HAP-1 (cell line): ENCODE measurements around the gene LBP.
A peak's percentile ranks its signal among the peaks of the same experiment; 100 is the strongest.
"Not testable (repeated sequence)": the region's sequence is repeated elsewhere in the genome, so short reads cannot be mapped to it uniquely, and the experiment has no call there.

Source experiments
- DNase-seq, 2 experiments: peaks; one replicate each; pipeline ENCODE4 v3.0.0-alpha.2; 2016 to 2020; ENCODE audit warnings: low spot score in 2 of 2
- H3K27me3 ChIP-seq: fragments of 250-450 bp; sonication (Bioruptor Pico); 2 replicates; pipeline ENCODE4 v1.5.1; 2020; ENCODE audit warnings: low read depth, mild to moderate bottlenecking, moderate library complexity
- H3K36me3 ChIP-seq: fragments of 250-450 bp; sonication (Bioruptor Pico); replicated peaks from 2 replicates; pipeline ENCODE4 v1.5.1; 2020; ENCODE audit warnings: mild to moderate bottlenecking
- H3K4me1 ChIP-seq: fragments of 250-450 bp; sonication (Bioruptor Pico); 2 replicates; pipeline ENCODE4 v1.5.1; 2020; ENCODE audit warnings: mild to moderate bottlenecking
- H3K4me3 ChIP-seq: fragments of 250-450 bp; sonication (Bioruptor Pico); 2 replicates; pipeline ENCODE4 v1.5.1; 2020; ENCODE audit warnings: mild to moderate bottlenecking, moderate library complexity
- H3K9me3 ChIP-seq: fragments of 250-450 bp; sonication (Bioruptor Pico); 2 replicates; pipeline ENCODE4 v1.5.1; 2020; ENCODE audit warnings: mild to moderate bottlenecking, moderate library complexity
- in situ Hi-C: fragments of 300-500 bp; cut with MboI; formaldehyde crosslinking; loops from 3 replicates; pipeline ENCODE4 v1.14.3; 2020; ENCODE audit warnings: low sequenced_read_pairs, inconsistent platforms, mixed read lengths

LBP gene

GRCh38 chr20:38373231-38373867 is 27.1 kb downstream of the LBP start:
- Histone ChIP-seq H3K36me3 (no peaks in the 10 kb centered on the region), H3K4me3 (no peak overlapping the region), H3K9me3 (no peaks in the 10 kb centered on the region), H3K4me1 (no peaks in the 10 kb centered on the region), H3K27me3 (peaks cover 7% of the 10 kb centered on the region)
- in situ Hi-C loops = no loop called here
- DNase-seq = no peak

- peaks cover 7% of the 10 kb centered on the region for H3K27me3 ChIP-seq
- H3K9me3 ChIP-seq = no peaks in the 10 kb centered on the region
- no peak overlapping the region for H3K4me3 ChIP-seq
- no peak for DNase-seq
- in situ Hi-C loops = no loop called here
- no peaks in the 10 kb centered on the region for H3K4me1 ChIP-seq
- H3K36me3 ChIP-seq = no peaks in the 10 kb centered on the region
These were observed 27.6 kb downstream of the LBP start for GRCh38 chr20:38373898-38374297.

- in situ Hi-C loops = no loop called here
- Histone ChIP-seq H3K27me3 (peaks cover 3% of the 10 kb centered on the region; the same call in 1 of the 2 replicates), H3K9me3 (no peaks in the 10 kb centered on the region), H3K4me3 (no peak overlapping the region), H3K36me3 (no peaks in the 10 kb centered on the region), H3K4me1 (no peaks in the 10 kb centered on the region)
- DNase-seq = no peak
These were observed 30.9 kb downstream of the LBP start for GRCh38 chr20:38377039-38377685.

GRCh38 chr20:38377838-38378237 is 31.6 kb downstream of the LBP start:
- H3K9me3 ChIP-seq, H3K27me3 ChIP-seq, in situ Hi-C loops, H3K4me3 ChIP-seq, H3K4me1 ChIP-seq, H3K36me3 ChIP-seq, DNase-seq: not testable (repeated sequence)

GRCh38 chr20:38383147-38383546 is 36.9 kb downstream of the LBP start:
- H3K9me3 ChIP-seq = peaks cover 4% of the 10 kb centered on the region; the same call in 1 of the 2 replicates
- H3K36me3 ChIP-seq = no peaks in the 10 kb centered on the region
- peak; percentile 48 to 50 for DNase-seq
- in situ Hi-C loops = no loop called here
- H3K4me1 ChIP-seq = 0 out of 2 replicates have a peak, but pooled peaks cover 2% of the 10 kb centered on the region
- H3K27me3 ChIP-seq = no peaks in the 10 kb centered on the region
- no peak overlapping the region for H3K4me3 ChIP-seq

- in situ Hi-C loops = no loop called here
These were observed 39.7 kb downstream of the LBP start for GRCh38 chr20:38386004-38386403.

GRCh38 chr20:38386851-38387250 is 40.6 kb downstream of the LBP start:
- in situ Hi-C loops = no loop called here
- H3K36me3 ChIP-seq = no peaks in the 10 kb centered on the region

More at GRCh38 chr20:38386004-38386403, 39.7 kb downstream of the LBP start:
- Histone ChIP-seq H3K27me3 (no peaks in the 10 kb centered on the region), H3K4me1 (0 out of 2 replicates have a peak, but pooled peaks cover 2% of the 10 kb centered on the region), H3K36me3 (no peaks in the 10 kb centered on the region), H3K4me3 (no peak overlapping the region), H3K9me3 (peaks cover 4% of the 10 kb centered on the region; the same call in 1 of the 2 replicates)
- DNase-seq = no peak

GRCh38 chr20:38387953-38388352 is 41.7 kb downstream of the LBP start:
- DNase-seq = no peak
- no peak overlapping the region for H3K4me3 ChIP-seq
- no peaks in the 10 kb centered on the region for H3K36me3 ChIP-seq
- H3K9me3 ChIP-seq = peaks cover 4% of the 10 kb centered on the region; the same call in 1 of the 2 replicates
- H3K4me1 ChIP-seq = 0 out of 2 replicates have a peak, but pooled peaks cover 1% of the 10 kb centered on the region
- H3K27me3 ChIP-seq = no peaks in the 10 kb centered on the region
- in situ Hi-C loops = no loop called here

More at GRCh38 chr20:38386851-38387250, 40.6 kb downstream of the LBP start:
- Histone ChIP-seq H3K4me1 (0 out of 2 replicates have a peak, but pooled peaks cover 2% of the 10 kb centered on the region), H3K9me3 (peaks cover 4% of the 10 kb centered on the region; the same call in 1 of the 2 replicates), H3K27me3 (no peaks in the 10 kb centered on the region), H3K4me3 (no peak overlapping the region)
- DNase-seq = no peak

- H3K4me3 ChIP-seq = no peak overlapping the region
These were observed 46.1 kb downstream of the LBP start for GRCh38 chr20:38392356-38392755.

GRCh38 chr20:38393259-38393658 is 47.0 kb downstream of the LBP start:
- H3K27me3 ChIP-seq = no peaks in the 10 kb centered on the region; the same call in 1 of the 2 replicates
- peaks cover 3% of the 10 kb centered on the region; the same call in 1 of the 2 replicates for H3K4me1 ChIP-seq
- no peaks in the 10 kb centered on the region for H3K9me3 ChIP-seq
- no peak overlapping the region for H3K4me3 ChIP-seq
- DNase-seq = no peak
- in situ Hi-C loops = no loop called here
- H3K36me3 ChIP-seq = no peaks in the 10 kb centered on the region

More at GRCh38 chr20:38392356-38392755, 46.1 kb downstream of the LBP start:
- DNase-seq = no peak
- Histone ChIP-seq H3K36me3 (no peaks in the 10 kb centered on the region), H3K4me1 (peaks cover 3% of the 10 kb centered on the region; the same call in 1 of the 2 replicates), H3K9me3 (no peaks in the 10 kb centered on the region), H3K27me3 (no peaks in the 10 kb centered on the region; the same call in 1 of the 2 replicates)
- in situ Hi-C loops = no loop called here

- peaks cover 3% of the 10 kb centered on the region; the same call in 1 of the 2 replicates for H3K4me1 ChIP-seq
- no peaks in the 10 kb centered on the region; the same call in 1 of the 2 replicates for H3K27me3 ChIP-seq
- H3K36me3 ChIP-seq = no peaks in the 10 kb centered on the region
- H3K4me3 ChIP-seq = no peak overlapping the region
- in situ Hi-C loops = no loop called here
- no peaks in the 10 kb centered on the region for H3K9me3 ChIP-seq
- no peak for DNase-seq
These were observed 48.9 kb downstream of the LBP start for GRCh38 chr20:38395165-38395564.

GRCh38 chr20:38395751-38396395 is 49.6 kb downstream of the LBP start:
- H3K36me3 ChIP-seq, H3K4me3 ChIP-seq, H3K9me3 ChIP-seq, H3K27me3 ChIP-seq, in situ Hi-C loops, DNase-seq, H3K4me1 ChIP-seq: not testable (repeated sequence)

GRCh38 chr20:38402089-38402488 is 55.8 kb downstream of the LBP start:
- Histone ChIP-seq H3K27me3 (no peaks in the 10 kb centered on the region), H3K9me3 (no peaks in the 10 kb centered on the region; the same call in 1 of the 2 replicates), H3K4me1 (no peaks in the 10 kb centered on the region), H3K4me3 (no peak overlapping the region), H3K36me3 (no peaks in the 10 kb centered on the region)
- in situ Hi-C loops = loop anchor here (10.0 kb wide), 1 partner anchor 177 kb away; no protein-coding TSS in a partner anchor
- DNase-seq = no peak
